Fibroblast of upper back skin (primary cell): Measurements from ENCODE around the gene BCAP31.

Source experiments
- DNase-seq: peaks from one replicate; pipeline ENCODE4 v3.0.0-alpha.2; 2013

BCAP31 gene

GRCh38 chrX:153672531-153673427, 51.4 kb downstream of the BCAP31 start:
- no peak for DNase-seq

- DNase-seq, result no peak
Measured at GRCh38 chrX:153671589-153672530, 52.3 kb downstream of the BCAP31 start.

GRCh38 chrX:153670748-153671588, 53.2 kb downstream of the BCAP31 start:
- DNase-seq, result no peak

- DNase-seq, result no peak
Measured at GRCh38 chrX:153669901-153670731, 54.1 kb downstream of the BCAP31 start.

GRCh38 chrX:153669174-153669890, 54.9 kb downstream of the BCAP31 start:
- no peak for DNase-seq

GRCh38 chrX:153668423-153669173, 55.6 kb downstream of the BCAP31 start:
- DNase-seq, result no peak

GRCh38 chrX:153667956-153668396, 56.2 kb downstream of the BCAP31 start:
- DNase-seq, result peak; percentile 72

- no peak for DNase-seq
Measured at GRCh38 chrX:153667281-153667955, 56.8 kb downstream of the BCAP31 start.

GRCh38 chrX:153665726-153666306, 58.4 kb downstream of the BCAP31 start:
- DNase-seq, result no peak

GRCh38 chrX:153662266-153662665, 61.9 kb downstream of the BCAP31 start:
- DNase-seq, result peak; percentile 21

- DNase-seq, result no peak
Measured at GRCh38 chrX:153659268-153659667, 64.9 kb downstream of the BCAP31 start.

GRCh38 chrX:153657161-153657560, 67.0 kb downstream of the BCAP31 start:
- DNase-seq, result no peak

GRCh38 chrX:153653556-153653955, 70.6 kb downstream of the BCAP31 start:
- no peak for DNase-seq

GRCh38 chrX:153651540-153652079, 72.6 kb downstream of the BCAP31 start:
- DNase-seq, result no peak

GRCh38 chrX:153650959-153651358, 73.2 kb downstream of the BCAP31 start:
- no peak for DNase-seq
